Ramos (cell line): ENCODE measurements around the gene FGR.
"Not testable (repeated sequence)": the region's sequence is repeated elsewhere in the genome, so short reads cannot be mapped to it uniquely, and the experiment has no call there.

Experiments
- in situ Hi-C: fragments of 300-500 bp; cut with MboI; formaldehyde crosslinking; loops from one replicate; pipeline ENCODE4 v1.14.3; 2022; ENCODE audit warnings: low sequenced_read_pairs; ENCODE audit not compliant: unreplicated experiment

Gene FGR

GRCh38 chr1:27661412-27662075, 26.6 kb upstream of the FGR start:
- in situ Hi-C loops, result loop anchor here (5.0 kb wide), 2 partner anchors 54 to 269 kb away; partner anchors contain the start of gene GPR3

- in situ Hi-C loops, result loop anchor here (5.0 kb wide), 2 partner anchors 53 to 268 kb away; partner anchors contain the start of gene GPR3
These were observed 25.4 kb upstream of the FGR start for GRCh38 chr1:27660300-27660835.

DNA sequence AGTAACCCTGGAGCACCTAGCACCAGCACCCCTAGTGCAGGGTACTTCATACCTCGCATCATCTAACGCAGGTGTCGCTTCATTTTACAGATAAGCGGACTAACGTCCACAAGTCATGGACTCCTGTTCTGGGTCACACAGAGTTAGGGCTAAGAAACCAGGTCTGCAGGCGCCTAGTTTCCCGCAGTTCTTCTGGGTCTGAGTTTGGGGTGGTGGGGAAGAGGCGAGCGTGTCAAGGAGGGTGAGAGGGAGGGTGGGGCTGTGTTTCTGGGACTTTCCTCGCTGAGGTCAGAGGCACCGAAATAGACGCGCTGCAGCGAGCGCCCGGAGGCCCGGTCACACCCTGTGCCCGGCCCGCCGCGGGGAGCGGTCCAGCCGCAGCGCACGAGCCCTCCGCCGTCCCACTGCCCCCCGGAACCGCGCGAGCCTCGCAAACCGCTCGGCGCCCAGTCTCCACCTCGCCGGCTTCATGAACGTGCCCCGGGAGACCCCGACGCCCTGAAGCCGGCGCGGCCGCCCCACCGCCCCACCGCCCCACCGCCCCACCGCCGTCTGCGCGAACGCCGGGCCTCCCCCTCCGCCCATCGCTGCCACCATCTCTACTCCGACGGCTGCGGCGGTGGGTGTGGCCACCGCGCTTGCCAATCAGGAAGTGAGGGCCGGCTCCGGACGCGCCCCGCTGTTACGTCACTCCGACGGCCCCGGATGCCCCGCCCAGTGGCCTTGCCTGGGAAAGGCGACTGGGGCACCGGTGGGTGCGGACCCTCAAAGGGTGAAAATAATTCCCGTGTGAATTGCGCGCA, 24.7 kb upstream of the FGR start:
- in situ Hi-C loops, result loop anchor here (5.0 kb wide), 2 partner anchors 52 to 267 kb away; partner anchors contain the start of gene GPR3

- in situ Hi-C loops, result no loop called here
These were observed 24.0 kb upstream of the FGR start for GRCh38 chr1:27658951-27659496.

GRCh38 chr1:27656157-27656893, 21.3 kb upstream of the FGR start:
- in situ Hi-C loops, result no loop called here

GRCh38 chr1:27655151-27655937, 20.4 kb upstream of the FGR start:
- in situ Hi-C loops, result no loop called here

- in situ Hi-C loops, result no loop called here
These were observed 17.3 kb upstream of the FGR start for GRCh38 chr1:27652111-27652864.

DNA sequence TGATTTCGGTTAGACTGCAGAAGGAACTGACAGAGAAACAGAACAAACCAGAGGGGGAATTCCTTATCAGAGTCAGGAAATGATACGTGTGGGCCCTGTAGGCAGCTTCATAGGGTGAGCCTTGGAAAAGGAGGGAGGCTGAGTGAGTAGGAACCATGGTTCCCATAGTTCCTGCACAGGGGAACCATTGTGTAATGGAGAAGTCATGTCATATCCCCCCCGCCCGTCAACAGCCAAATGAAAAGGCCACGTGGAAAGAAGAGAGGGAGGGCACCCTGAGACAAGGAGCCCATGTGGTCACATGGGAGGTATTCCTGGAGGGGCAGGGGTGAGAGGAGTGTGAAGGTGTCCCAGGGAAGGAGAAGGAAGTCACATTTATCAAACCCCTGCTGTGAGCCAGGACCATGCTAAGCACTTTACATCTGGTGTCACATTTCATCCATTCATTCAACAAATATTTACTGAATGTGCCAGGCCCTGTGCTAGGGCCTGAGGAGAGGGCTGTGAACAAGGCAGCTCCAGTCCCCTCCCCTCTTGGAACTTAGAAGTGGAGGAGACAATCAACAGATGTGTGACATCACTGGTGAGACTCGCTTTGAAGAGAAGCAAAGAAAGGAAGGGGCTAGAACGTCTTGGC, 15.7 kb upstream of the FGR start:
- in situ Hi-C loops, result no loop called here

DNA sequence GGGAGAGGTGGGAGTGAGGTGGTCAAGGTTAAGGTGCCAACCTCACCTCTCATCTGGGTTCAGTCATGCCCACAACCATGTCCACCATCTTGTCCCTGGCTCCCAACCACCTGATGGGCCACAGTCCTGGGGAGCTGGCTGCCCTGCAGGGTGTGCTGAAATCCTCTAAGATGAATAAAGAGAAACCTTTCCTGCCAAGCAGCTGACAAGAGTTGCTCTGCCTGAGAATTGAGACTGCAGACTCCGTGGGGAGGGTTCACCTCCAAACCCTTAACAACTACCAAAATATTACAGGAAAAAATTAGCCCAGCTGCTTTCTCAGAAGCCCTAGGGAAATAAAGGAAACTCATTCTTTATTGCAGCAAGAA, 15.2 kb upstream of the FGR start:
- in situ Hi-C loops, result no loop called here

DNA sequence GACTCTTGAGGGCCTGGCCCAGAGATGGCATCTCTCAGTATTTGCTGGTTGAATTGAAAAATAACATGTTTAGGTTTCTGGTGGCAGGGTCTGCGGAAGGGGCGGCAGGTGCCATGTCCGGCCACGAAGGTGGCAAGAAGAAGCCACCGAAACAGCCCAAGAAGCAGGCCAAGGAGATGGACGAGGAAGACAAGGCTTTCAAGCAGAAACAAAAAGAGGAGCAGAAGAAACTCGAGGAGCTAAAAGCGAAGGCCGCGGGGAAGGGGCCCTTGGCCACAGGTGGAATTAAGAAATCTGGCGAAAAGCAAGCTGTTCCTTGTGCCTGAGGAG, 14.3 kb upstream of the FGR start:
- in situ Hi-C loops, result no loop called here

DNA sequence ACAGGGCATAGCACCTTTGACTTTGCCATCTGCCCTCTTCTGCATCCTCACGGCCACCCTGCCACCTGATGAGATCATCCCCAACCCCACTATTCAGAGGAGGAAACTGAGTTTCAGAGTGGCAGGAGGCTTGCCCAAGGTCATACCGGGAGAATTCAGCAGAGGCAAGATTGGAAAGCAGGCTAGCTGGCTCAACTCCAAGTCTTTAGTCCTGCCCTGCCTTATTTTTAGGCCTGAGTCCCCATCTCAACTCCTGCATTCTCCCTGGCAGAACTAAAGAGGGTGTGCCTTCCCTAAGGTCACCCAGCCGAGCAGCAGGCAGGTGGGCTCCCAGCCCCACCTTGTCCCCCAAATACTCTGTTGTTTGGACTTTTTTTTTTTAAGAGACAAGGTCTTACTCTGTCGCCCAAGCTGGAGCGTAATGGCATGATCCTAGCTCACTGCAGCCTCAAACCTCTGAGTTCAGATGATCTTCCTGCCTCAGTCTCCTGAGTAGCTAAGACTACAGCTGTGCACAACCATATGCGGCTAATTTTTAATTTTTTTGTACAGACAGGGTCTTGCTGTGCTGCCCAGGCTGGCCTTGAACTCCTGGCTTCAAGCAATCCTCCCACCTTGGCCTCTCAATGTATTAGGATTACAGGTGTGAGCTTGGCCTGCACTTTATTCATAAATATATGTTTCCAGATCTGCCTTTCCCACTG, 13.8 kb upstream of the FGR start:
- in situ Hi-C loops, result no loop called here

- in situ Hi-C loops, result no loop called here
These were observed 12.3 kb upstream of the FGR start for GRCh38 chr1:27647328-27647727.

- in situ Hi-C loops, result no loop called here
These were observed 11.7 kb upstream of the FGR start for GRCh38 chr1:27646676-27647075.

DNA sequence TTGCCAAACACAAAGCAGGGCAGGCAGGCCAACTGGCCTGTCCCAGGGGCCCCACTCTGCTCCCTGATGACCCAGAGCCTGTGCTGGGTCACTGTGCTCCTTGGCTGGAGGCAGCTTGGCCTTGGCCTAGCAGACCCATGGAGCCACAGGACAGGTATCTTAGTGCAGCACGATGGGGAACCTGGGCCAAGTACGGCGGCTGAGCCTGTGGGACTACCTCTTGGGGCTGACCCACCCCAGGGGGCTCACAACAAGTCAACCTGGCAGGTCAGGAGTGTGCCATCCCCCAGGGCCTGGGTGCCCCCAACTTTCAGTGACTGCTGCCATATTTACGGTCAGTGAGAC, 10.1 kb upstream of the FGR start:
- in situ Hi-C loops, result no loop called here

GRCh38 chr1:27644369-27645070, 9.5 kb upstream of the FGR start:
- in situ Hi-C loops, result no loop called here

DNA sequence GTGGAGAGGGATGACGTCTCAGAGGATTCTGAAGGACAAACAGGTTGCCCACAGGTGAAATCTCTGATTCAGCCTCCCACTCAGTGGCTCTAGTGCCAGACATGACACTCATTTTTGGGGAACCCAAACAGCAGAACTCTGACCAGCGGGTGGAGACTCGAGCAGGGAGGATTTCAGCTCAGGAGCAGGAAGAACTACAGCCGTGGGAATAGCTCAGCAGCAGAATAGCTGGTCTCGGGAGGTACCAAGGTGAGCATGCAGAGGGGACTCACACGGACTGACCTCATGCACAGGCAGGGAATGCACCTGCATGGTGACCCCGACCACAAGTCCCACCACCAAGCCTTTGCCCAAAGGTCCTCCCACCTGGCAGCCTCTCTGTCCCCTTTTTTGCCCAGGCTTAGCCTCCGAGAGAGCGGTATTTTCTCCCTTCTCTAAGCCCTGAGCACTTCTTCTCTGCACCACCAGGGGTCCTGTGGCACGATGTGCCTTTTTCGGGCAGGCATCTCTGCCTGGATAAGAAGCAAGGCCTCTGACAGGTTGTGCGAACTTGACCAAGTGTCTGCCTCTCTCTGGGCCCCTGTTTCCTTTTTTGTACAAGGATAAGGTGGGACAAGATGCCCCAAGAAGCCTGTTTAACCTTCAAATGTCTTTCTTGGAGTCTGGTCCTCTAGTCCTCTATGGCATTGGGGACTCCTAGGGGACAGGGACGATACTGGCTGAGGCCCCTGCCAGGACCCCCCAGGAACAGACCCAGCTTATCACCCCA, 8.8 kb upstream of the FGR start:
- in situ Hi-C loops, result no loop called here

GRCh38 chr1:27640514-27640913, 5.5 kb upstream of the FGR start:
- in situ Hi-C loops, result not testable (repeated sequence)
